ENCODE results near the gene IL17D. TPM values are rescaled to one million over a fixed set of nuclear protein-coding genes. Genes with fewer than 3 reads are reported as not detected.

The IL17D gene
- not detected in 2 replicates for total RNA-seq
- 0.28 TPM for total RNA-seq (2013)
- 0.09 TPM in 1 of 2 replicates, not detected in the other for polyA plus RNA-seq
- 0.21 TPM in 1 of 2 replicates, not detected in the other for polyA minus RNA-seq

GRCh38 chr13:20702915-20703779 lies at the start of gene IL17D:
TSS of gene IL17D (plus strand) at chr13:20703699. CDS start at chr13:20704002, 303 bp downstream.
- Histone ChIP-seq H3K4me1 (ENCODE audit: control insufficient read depth in 2 of 2, insufficient read depth in 2 of 2, low read length in 2 of 2) (peaks cover 11 to 12% of the 10 kb centered on the region in 2 donors), H3K27ac (ENCODE audit: low read length in 2 of 2) (no peak within 1 kb of the TSS), H3K9me3 (ENCODE audit: control extremely low read depth in 1 of 3, control insufficient read depth in 2 of 3, insufficient read depth in 1 of 3, low read length in 2 of 3) (no peaks in the 10 kb centered on the region), H4K20me1 (ENCODE audit: control insufficient read depth, insufficient read depth, low read length, poor library complexity, severe bottlenecking) (no peaks in the 10 kb centered on the region), H2AFZ (ENCODE audit: insufficient read depth, low read depth, low read length, poor library complexity, severe bottlenecking) (peak within 1 kb of the TSS; percentile 98), H3K9ac (ENCODE audit: low read length) (peak within 1 kb of the TSS; percentile 74), H3K79me2 (ENCODE audit: control insufficient read depth, insufficient read depth, low read length) (no peaks in the 10 kb centered on the region), H3K27me3 (replicated peaks in 1 of 4; ENCODE audit: control extremely low read depth in 1 of 4, control insufficient read depth in 3 of 4, insufficient read depth in 4 of 4, low read length in 3 of 4) (peaks cover 0 to 31% (median 22%) of the 10 kb centered on the region in 4 experiments), H3K4me2 (replicated peaks; ENCODE audit: low read depth, low read length, poor library complexity, severe bottlenecking) (peak within 1 kb of the TSS; percentile 99), H3K36me3 (replicated peaks in 1 of 2; ENCODE audit: control extremely low read depth in 1 of 2, control insufficient read depth in 1 of 2, extremely low read depth in 1 of 2, insufficient read depth in 2 of 2, low read length in 1 of 2) (no peaks in the 10 kb centered on the region), H3K4me3 (ENCODE audit: control extremely low read depth in 1 of 5, extremely low read depth in 1 of 5, insufficient read depth in 1 of 5, low read depth in 2 of 5, low read length in 4 of 5) (peak within 1 kb of the TSS; percentile 40 to 76 (median 59))
- ChIA-PET CTCF (interaction anchor here (0.9 to 1.6 kb wide), 9 partner anchors 9 to 210 kb away, joined by 3 to 9 read pairs (median 4); no protein-coding TSS in a partner anchor), POLR2A (no interaction called here)
- ATAC-seq (ENCODE audit: low read depth) = peak; percentile 6
- H3K4me3 Mint-ChIP-seq = peak within 1 kb of the TSS; percentile 95
- under 1% methylated on average over 94 of the region's 94 CpGs for WGBS (ENCODE audit: insufficient coverage)
- DNase-seq = peak; percentile 65
- intact Hi-C loops (cut with micrococcal nuclease) = loop anchor here (2.0 to 10.0 kb wide), 4 partner anchors 70 to 902 kb away; partner anchors contain the start of genes EEF1AKMT1, IFT88, MICU2 and XPO4
- H3K4me1 Mint-ChIP-seq = peaks cover 12% of the 10 kb centered on the region
- peaks cover 20% of the 10 kb centered on the region for H3K27me3 Mint-ChIP-seq
- no peaks in the 10 kb centered on the region for H3K9me3 Mint-ChIP-seq (ENCODE audit: insufficient read depth)
- peak within 1 kb of the TSS; percentile 72 for H3K27ac Mint-ChIP-seq
- no peak for TF ChIP-seq EZH2 (IDR thresholded peaks at IDR 0.05; ENCODE audit: borderline replicate concordance, insufficient read depth, low read depth, low read length, poor library complexity, severe bottlenecking)
- no peak for TF ChIP-seq CTCF (IDR thresholded peaks at IDR 0.05)

GRCh38 chr13:20654156-20654555 lies 49.3 kb upstream of the IL17D start:
- Histone ChIP-seq H3K9me3 (ENCODE audit: control extremely low read depth in 1 of 3, control insufficient read depth in 2 of 3, insufficient read depth in 1 of 3, low read length in 2 of 3) (no peaks in the 10 kb centered on the region), H3K27me3 (replicated peaks in 1 of 4; ENCODE audit: control extremely low read depth in 1 of 4, control insufficient read depth in 3 of 4, insufficient read depth in 4 of 4, low read length in 3 of 4) (no peaks in the 10 kb centered on the region), H3K4me3 (ENCODE audit: control extremely low read depth in 1 of 5, extremely low read depth in 1 of 5, insufficient read depth in 1 of 5, low read depth in 2 of 5, low read length in 4 of 5) (no peak overlapping the region), H3K79me2 (ENCODE audit: control insufficient read depth, insufficient read depth, low read length) (no peaks in the 10 kb centered on the region), H3K27ac (ENCODE audit: low read length in 2 of 2) (no peak overlapping the region), H3K4me1 (ENCODE audit: control insufficient read depth in 2 of 2, insufficient read depth in 2 of 2, low read length in 2 of 2) (no peaks in the 10 kb centered on the region), H3K4me2 (replicated peaks; ENCODE audit: low read depth, low read length, poor library complexity, severe bottlenecking) (no peak overlapping the region), H4K20me1 (ENCODE audit: control insufficient read depth, insufficient read depth, low read length, poor library complexity, severe bottlenecking) (no peaks in the 10 kb centered on the region), H3K9ac (ENCODE audit: low read length) (no peak overlapping the region), H3K36me3 (replicated peaks in 1 of 2; ENCODE audit: control extremely low read depth in 1 of 2, control insufficient read depth in 1 of 2, extremely low read depth in 1 of 2, insufficient read depth in 2 of 2, low read length in 1 of 2) (peaks cover 0 to 8% of the 10 kb centered on the region in 2 experiments), H2AFZ (ENCODE audit: insufficient read depth, low read depth, low read length, poor library complexity, severe bottlenecking) (no peak overlapping the region)
- ATAC-seq (ENCODE audit: low read depth) (no peak), DNase-seq (no peak)
- TF ChIP-seq CTCF (IDR thresholded peaks at IDR 0.05) (no peak), EZH2 (IDR thresholded peaks at IDR 0.05; ENCODE audit: borderline replicate concordance, insufficient read depth, low read depth, low read length, poor library complexity, severe bottlenecking) (no peak)
- H3K4me3 Mint-ChIP-seq = no peak overlapping the region
- no peaks in the 10 kb centered on the region for H3K9me3 Mint-ChIP-seq (ENCODE audit: insufficient read depth)
- POLR2A ChIA-PET = no interaction called here
- H3K4me1 Mint-ChIP-seq = no peaks in the 10 kb centered on the region
- no CpG with 5 or more reads among the region's 1 CpG for WGBS (ENCODE audit: insufficient coverage)
- CTCF ChIA-PET = no interaction called here
- H3K27me3 Mint-ChIP-seq = no peaks in the 10 kb centered on the region
- intact Hi-C loops (cut with micrococcal nuclease) = no loop called here
- H3K27ac Mint-ChIP-seq = no peak overlapping the region
